T-helper 1 cell treated with Interleukin-12 subunit alpha and Interleukin-12 subunit beta and Interleukin-4 antibody, amounts not matched to agents 30 ng/mL and 1 ng/mL, for 36 hours (primary cell): ENCODE data around the gene HIC2. TPM values are rescaled to one million over a fixed set of nuclear protein-coding genes. Genes with fewer than 3 reads are reported as not detected.
"Not testable (repeated sequence)": the region's sequence is repeated elsewhere in the genome, so short reads cannot be mapped to it uniquely, and the experiment has no call there.

Source experiments
- intact Hi-C: fragments of 100-400 bp; cut with micrococcal nuclease; formaldehyde crosslinking; loops from one replicate; pipeline ENCODE4 v1.15.1; 2024
- total RNA-seq: library from RNA; stranded (reverse); gene quantifications from 2 replicates; pipeline ENCODE4 v1.2.3, GENCODE V29; 2022

Gene HIC2
- total RNA-seq, 1 donor from 2014 or later, result 4.5 TPM

DNA sequence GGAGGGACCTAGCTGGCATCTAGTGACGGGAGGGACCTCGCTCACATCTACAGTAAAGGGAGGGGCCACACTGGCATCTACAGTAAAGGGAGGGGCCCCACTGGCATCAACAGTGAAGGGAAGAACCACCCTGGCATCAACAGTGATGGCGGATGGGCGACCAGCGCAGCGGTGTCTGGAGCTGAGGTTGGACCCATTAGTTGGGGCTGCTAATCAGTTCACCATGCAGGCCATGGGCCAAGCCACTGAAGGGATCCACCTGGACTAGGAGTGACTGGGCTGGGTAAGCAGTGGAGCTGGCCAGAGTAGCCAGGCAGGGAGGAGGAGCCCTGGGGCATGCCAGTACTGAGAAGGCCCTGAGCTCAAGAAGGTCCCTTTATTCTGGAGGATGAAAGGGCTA, 73.4 kb downstream of the HIC2 start:
- intact Hi-C loops, result not testable (repeated sequence)

GRCh38 chr22:21492271-21492670, 75.1 kb downstream of the HIC2 start:
- intact Hi-C loops, result not testable (repeated sequence)

DNA sequence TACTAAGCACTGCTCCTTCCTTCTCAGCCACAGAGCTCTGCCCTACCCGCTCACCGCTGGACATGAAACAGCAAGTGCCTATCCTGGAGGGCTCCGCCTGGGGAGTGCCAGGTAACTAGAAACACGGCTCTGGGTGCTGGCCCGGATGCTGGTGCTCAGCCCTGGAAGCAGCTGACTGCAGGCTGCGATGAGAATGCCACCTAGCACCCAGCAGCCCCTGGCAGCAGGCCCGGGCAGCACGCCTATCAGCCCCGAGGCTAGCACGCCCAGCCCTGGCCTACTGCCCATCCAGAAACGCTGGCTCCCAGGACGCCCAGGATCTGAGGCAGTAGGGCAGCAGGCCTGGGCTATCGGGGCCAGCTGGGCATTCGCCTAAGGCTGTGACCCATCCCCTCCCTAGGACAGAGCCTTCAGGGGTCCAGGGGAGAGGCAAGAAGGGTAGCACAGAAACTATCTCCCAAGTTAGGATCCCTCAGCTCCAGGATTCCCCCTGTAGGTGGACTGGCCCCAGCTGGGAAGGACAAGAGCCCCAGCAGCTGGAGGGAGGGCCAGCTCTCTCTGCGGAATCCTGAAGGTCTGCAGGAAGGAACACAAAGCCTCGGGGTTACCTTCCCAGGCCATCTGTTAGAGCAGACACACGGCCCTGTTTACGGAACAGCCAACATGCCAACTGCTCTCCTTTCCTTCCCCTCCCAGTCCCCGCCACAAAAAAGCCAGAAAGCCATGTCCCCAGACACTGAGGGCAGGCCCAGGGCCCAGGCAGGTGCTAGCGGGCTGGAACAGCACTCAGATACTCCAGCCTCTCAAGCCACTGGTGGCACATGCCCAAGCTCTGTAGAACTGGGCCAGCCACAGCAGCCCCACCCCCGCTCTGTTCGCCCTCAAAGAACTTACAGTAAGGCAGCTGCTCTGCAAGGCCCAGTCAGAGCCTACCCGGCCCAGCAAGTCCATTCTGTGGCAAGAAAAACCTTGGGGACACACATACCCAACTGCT, 76.9 kb downstream of the HIC2 start:
- intact Hi-C loops, result not testable (repeated sequence)

DNA sequence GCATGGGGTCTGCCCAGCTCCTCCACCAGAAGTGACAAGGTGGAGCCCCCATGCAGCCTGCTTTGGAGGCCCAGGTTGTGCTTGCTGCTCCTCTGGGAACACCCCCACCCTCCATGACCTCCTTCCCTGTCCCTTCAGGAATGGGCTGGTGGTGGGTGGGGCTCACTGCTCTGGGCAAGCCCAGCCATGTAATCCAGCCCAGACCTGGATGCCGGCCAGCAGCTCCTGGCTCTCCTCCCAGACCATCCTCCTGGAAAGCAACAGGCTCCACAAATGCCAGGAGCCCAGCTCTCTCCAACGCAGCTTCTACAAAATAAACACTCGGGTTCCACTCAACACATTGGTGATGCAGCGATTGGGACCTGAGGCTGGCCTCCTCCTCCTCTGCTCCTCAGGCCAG, 80.8 kb downstream of the HIC2 start:
- intact Hi-C loops, result not testable (repeated sequence)

- intact Hi-C loops, result not testable (repeated sequence)
Observed at GRCh38 chr22:21498489-21498888, 81.3 kb downstream of the HIC2 start.

GRCh38 chr22:21499623-21500506, 82.7 kb downstream of the HIC2 start:
- intact Hi-C loops, result not testable (repeated sequence)

Other genes starting within 250 kb of the HIC2 start
- gene RIMBP3B, start 33.6 kb upstream of the HIC2 start, total RNA-seq, result 0.07 and 0.22 TPM in 2 replicates
- gene TMEM191C, start 50.0 kb downstream of the HIC2 start, total RNA-seq, result 0.59 and 1.7 TPM in 2 replicates
- gene RIMBP3C, start 134.1 kb downstream of the HIC2 start, total RNA-seq, result 0.47 and 0.68 TPM in 2 replicates
- 60.7 and 63.1 TPM in 2 replicates for gene UBE2L3, start 150.3 kb downstream of the HIC2 start, total RNA-seq
- gene YDJC, start 212.7 kb downstream of the HIC2 start, total RNA-seq, result 34.8 and 35.0 TPM in 2 replicates
- gene CCDC116, start 215.4 kb downstream of the HIC2 start, total RNA-seq, result 0.61 and 0.81 TPM in 2 replicates
- gene SDF2L1, start 224.9 kb downstream of the HIC2 start, total RNA-seq, result 117 and 120 TPM in 2 replicates
- 69.9 and 72.5 TPM in 2 replicates for gene PPIL2, start 248.6 kb downstream of the HIC2 start, total RNA-seq